HTR-8/SVneo (cell line): Measurements from ENCODE around the gene CYB561D2.

ENCODE experiments used
- DNase-seq: peaks from one replicate; pipeline ENCODE4 v3.0.0; 2011; ENCODE audit warnings: low spot score, mixed read lengths; ENCODE audit not compliant: insufficient read length
- FAIRE-seq: peaks from 2 replicates; lab custom pipeline; 2011; peaks lifted over from hg19 to GRCh38; lab: Jason Lieb, UNC

Gene CYB561D2

GRCh38 chr3:50339485-50340146 lies 11.0 kb upstream of the CYB561D2 start:
- FAIRE-seq (no peak), DNase-seq (no peak)

- FAIRE-seq: no peak
- DNase-seq: no peak
These were observed 10.6 kb upstream of the CYB561D2 start for GRCh38 chr3:50340147-50340447.

GRCh38 chr3:50340448-50341329 lies 10.0 kb upstream of the CYB561D2 start, which contains the start of gene RASSF1:
Gene RASSF1, minus strand, starts transcription at chr3:50340836. Its CDS starts 31 bp downstream, at chr3:50340805.
- no peak for DNase-seq
- FAIRE-seq: no peak

- FAIRE-seq (no peak), DNase-seq (no peak)
These were observed 9.1 kb upstream of the CYB561D2 start for GRCh38 chr3:50341537-50341936.

- FAIRE-seq: no peak
- no peak for DNase-seq
These were observed 8.5 kb upstream of the CYB561D2 start for GRCh38 chr3:50341996-50342650.

- FAIRE-seq (no peak), DNase-seq (no peak)
These were observed 7.6 kb upstream of the CYB561D2 start for GRCh38 chr3:50342813-50343633.

GRCh38 chr3:50345008-50345407 lies 5.7 kb upstream of the CYB561D2 start:
- no peak for FAIRE-seq

GRCh38 chr3:50345586-50346234 lies 5.0 kb upstream of the CYB561D2 start, which contains the start of gene ZMYND10:
Gene ZMYND10, minus strand, starts transcription at chr3:50345732. Its CDS starts 153 bp downstream, at chr3:50345579.
- peak; percentile 9 for FAIRE-seq
- DNase-seq: no peak

More at GRCh38 chr3:50345008-50345407, 5.7 kb upstream of the CYB561D2 start:
- no peak for DNase-seq

- DNase-seq: peak; percentile 70
- no peak for FAIRE-seq
These were observed 3.4 kb upstream of the CYB561D2 start for GRCh38 chr3:50347187-50347813.

- DNase-seq (no peak), FAIRE-seq (no peak)
These were observed 492 bp upstream of the CYB561D2 start for GRCh38 chr3:50350213-50350526.

GRCh38 chr3:50351323-50351697 lies 648 bp downstream of the CYB561D2 start:
- DNase-seq (no peak), FAIRE-seq (no peak)

GRCh38 chr3:50352781-50353180 lies 2.1 kb downstream of the CYB561D2 start:
- DNase-seq: no peak
- FAIRE-seq: no peak

- FAIRE-seq (no peak), DNase-seq (no peak)
These were observed 2.8 kb downstream of the CYB561D2 start for GRCh38 chr3:50353245-50354004.

- DNase-seq: no peak
- no peak for FAIRE-seq
These were observed 3.6 kb downstream of the CYB561D2 start for GRCh38 chr3:50354186-50354764.

GRCh38 chr3:50354850-50355249 lies 4.2 kb downstream of the CYB561D2 start:
- no peak for DNase-seq
- FAIRE-seq: no peak

GRCh38 chr3:50355829-50356552 lies 5.3 kb downstream of the CYB561D2 start:
- FAIRE-seq: no peak
- no peak for DNase-seq

- FAIRE-seq: no peak
- DNase-seq: no peak
These were observed 5.9 kb downstream of the CYB561D2 start for GRCh38 chr3:50356553-50356952.

- FAIRE-seq (no peak), DNase-seq (no peak)
These were observed 6.8 kb downstream of the CYB561D2 start for GRCh38 chr3:50357481-50357880.
